Stimulated activated CD8-positive, alpha-beta memory T cell treated with anti-CD3 and anti-CD28 coated beads, Interleukin-7, amount 100 ng/mL, for 24 hours (primary cell): ENCODE data around the gene SEPTIN10.
"Not testable (repeated sequence)": the region's sequence is repeated elsewhere in the genome, so short reads cannot be mapped to it uniquely, and the experiment has no call there.

Experiments used
- DNase-seq: peaks from one replicate; pipeline ENCODE4 v3.0.0-alpha.2; 2020; ENCODE audit warnings: low read depth

Gene SEPTIN10

DNA sequence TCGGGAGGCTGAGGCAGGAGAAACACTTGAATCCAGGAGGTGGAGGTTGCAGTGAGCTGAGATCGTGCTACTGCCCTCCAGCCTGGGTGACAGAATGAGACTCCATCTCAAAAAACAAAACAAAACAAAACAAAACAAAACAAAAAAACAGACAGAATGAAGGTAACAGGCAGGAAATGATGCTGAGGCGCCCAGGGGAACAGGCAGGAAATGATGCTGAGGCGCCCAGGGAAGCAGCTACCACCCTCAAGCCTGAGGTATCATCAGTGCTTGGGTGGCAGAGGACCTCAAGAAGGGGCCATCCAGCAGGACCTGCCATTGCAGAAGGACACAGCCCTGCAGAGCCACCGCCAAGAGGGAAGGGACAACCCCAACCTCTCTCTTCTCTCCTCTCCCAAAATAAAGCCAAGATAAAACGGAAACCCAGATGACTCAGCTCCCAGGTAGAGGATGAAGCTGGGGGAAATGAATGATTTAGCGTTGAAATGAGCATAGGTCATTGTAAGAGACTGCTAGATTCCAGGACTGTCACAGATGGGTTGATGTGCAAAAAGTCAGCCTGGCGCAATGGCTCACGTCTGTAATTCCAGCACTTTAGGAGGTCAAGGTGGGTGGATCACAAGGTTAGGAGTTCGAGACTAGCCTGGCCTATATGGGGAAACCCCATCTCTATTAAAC lies 19.7 kb upstream of the SEPTIN10 start:
- DNase-seq = no peak

DNA sequence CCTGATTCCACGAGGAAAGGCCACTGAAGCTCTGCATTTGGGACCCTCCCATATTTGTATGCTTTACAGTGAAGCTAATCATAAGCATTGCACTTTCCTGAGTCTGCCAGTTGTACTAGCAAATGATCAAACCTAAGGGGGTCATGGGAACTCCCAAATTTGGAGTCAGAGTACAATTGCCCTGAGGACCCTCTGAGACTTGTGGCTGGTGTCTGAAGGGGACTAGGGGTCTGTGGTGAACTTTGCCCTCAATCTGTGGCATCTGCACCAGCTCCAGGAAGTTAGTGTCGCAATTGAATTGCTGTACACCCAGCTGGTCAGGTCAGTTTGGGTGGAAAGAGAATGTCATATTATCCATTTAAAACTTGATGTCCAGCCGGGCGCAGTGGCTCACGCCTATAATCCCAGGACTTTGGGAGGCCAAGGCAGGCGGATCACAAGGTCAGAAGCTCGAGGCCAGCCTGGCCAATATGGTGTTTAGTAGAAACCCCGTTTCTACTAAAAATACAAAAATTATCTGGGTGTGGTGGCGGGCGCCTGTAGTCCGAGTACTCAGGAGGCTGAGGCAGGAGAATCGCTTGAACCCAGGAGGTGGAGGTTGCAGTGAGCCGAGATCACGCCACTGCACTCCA lies 18.5 kb upstream of the SEPTIN10 start:
- DNase-seq = no peak

DNA sequence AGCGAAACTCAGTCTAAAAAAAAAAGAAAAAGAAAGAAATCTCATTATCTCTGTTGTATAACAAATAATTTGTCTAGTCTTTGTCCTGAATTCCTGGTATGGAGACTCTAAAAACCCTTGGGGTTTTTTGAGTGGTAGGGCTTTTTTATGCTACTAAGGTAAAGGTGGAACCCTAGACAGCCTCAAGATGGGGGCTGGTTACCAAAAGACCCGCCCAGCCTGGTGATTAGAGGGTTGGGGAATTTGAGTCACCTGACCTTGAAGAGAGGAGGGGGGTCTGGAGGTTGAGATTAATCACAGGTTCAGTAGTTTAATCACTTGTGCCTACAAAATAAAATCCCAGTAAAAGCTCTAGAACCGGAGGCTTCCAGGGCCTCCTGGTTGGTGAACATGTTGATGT lies 18.0 kb upstream of the SEPTIN10 start:
- DNase-seq = no peak

DNA sequence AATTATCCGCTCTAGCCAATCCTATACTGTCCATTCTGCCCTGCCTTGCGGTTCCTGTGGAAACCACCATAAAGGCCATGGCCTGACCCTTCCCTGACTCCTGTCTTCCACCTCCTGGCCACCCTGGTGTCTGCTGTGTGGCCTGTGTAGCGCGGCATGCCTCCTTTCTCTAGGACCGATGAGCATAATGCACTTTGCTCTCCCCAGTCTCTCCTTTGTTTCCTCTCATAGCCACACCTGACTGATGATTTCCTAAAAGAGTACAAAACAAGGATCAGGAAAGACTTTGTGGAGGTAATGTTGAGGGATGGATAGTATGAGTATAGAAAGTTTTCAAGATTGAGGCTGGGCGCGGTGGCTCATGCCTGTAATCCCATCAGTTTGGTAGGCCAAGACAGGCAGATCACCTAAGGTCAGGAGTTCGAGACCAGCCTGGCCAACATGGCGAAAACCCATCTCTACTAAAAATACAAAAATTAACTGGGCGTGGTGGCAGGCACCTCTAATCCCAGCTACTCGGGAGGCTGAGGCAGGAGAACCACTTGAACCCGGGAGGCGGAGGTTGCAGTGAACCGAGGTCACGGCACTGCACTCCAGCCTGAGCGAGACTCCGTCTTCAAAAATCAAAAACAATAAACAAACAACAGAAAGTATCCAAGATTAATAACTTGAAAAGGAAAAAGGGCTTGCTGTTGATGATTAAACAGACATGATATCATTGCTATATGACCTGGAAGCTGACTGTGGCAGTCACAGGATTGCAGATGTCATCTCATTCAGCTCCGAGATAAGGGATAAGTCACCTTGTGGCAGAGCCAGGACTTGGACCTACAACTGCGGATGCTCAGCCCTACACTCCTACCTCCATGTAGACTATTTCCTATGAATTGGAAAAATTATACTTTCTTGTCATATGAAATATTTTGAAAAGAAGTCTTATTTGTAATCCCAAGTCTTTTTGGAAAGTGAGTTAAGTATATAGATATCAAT lies 17.0 kb upstream of the SEPTIN10 start:
- DNase-seq = no peak

DNA sequence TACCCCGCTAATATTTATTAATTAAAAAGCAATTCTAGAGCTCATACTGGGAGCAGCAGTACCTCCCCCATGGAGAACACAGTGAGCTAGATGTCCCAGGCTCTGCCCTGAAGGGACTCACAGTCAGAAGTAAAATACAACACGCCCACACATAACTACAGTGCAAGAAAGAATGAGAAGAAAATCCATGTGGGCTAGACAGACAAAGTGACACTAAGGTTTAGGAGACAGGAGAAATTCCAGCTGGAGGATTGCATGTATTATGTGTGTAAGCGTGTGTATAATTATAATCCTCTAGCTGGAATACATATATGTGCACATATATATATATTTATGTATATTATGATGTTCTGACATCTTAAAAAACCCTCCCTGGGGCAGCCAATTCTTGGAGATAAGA lies 16.1 kb upstream of the SEPTIN10 start:
- DNase-seq = no peak

DNA sequence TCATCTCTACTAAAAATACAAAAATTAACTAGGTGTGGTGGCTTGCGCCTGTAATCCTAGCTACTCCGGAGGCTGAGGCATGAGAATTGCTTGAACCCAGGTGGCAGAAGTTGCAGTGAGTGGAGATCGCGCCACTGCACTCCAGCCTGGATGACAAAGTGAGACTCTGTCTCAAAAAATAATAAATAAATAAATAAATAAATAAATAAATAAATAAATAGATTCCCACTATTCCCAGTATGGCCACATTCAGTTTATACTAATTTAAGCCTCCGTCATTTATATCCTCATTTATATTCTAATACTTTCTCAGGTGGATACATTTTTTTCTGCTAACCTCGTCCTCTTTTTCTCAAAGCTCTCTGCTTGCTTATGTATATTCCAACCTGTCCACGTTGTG lies 14.6 kb upstream of the SEPTIN10 start:
- not testable (repeated sequence) for DNase-seq

DNA sequence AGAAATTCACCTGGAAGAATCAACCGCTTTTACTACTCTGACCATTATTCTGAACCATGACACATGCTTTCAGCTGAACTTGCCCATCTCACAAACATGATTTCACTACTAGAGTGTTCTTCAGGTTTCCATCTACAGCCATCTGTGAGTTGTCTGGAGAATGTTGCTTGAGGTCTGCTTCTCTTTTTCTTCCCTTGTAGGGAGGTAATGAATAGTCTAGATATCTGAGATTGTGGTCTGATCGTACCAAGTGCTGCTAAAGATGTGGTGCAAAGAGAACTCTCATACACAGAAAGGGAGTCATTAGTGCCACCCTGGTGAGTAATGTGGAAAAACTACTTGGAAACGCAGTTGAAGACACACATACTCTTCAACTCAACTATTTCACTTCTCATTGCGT lies 10.6 kb upstream of the SEPTIN10 start:
- no peak for DNase-seq

DNA sequence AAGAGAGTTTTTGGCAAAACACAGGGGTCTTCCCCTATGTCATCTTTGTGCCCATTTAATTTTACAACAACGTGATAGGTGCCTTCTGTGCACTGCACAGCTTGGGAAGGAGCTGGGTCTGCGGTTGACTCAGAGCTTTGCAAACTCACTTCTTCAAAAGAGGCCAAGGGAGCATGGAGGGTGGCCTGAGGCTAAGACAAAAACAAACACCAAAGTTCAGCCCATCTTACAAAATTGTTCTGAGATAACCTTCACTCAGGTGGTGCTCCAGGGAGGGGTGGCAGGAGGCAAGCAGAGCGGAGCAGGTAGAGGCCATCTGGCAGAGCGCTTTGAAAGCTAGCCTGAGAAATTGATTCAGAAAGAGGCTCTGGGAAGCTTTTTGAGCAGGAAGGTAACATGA lies 10.2 kb upstream of the SEPTIN10 start:
- DNase-seq = no peak

DNA sequence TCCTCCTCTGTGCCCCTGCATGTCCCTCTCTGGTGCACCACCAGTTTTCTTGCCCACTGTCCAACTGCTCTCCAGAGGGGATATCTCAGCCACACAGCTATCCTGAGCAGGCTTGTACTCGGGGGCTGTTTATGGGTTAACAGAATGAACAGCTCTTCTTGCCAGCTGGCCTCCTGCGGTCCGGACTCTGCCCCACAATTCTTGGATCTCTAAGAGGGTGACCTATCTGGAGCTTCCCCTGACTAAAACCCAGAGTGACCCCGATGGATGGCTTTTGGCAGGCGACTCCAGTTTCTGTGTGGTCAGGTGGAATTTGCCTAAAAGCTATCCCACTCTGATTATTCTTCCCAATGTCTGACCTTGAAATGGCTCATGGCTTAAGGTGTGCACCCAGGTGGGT lies 9.5 kb upstream of the SEPTIN10 start:
- DNase-seq = no peak

DNA sequence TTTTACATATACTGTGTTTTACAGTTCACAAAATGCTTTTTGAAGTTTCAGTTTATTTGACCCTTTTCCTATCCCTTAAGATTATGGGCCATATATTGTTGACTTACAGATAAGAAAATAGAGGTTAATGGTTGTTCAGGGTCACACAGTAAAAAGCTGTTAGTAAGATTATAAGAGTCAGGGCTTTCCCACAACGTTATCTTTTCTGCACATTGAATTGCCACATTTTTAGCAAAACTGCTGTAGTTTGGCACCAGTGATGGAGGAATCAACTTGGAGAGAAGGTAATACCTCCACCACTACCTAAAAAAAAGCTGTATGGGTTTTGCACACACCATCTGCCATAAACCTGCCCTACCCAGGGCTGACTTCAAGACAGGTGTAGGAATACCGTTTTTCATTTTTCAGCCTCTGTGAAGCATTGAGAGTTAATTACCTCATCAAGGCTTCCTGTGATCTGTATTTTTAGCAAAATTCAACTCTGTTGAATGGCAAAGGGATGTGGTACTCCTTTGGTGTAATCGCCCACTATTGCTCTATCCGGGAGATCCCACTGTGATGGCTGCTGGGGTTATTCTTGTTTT lies 5.4 kb upstream of the SEPTIN10 start:
- DNase-seq = no peak

DNA sequence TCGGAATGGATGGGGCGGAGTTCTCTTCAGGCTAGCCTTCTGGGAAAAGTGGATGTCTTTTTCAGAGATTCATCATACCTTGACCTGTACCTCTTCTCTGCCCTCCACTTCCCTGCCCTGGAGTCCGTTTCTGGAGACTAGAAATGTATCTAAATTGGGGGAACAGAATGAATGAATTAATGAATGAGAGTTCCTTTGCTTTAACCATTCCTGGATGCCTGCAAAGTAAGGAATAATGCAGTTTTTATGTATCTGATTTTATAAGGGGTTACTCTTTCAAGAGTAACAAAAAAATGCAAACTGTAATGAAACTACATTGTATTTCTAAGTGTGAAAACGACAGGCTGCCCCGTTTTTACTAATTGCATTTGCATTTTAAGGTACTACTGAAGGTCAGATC lies 2.4 kb upstream of the SEPTIN10 start:
- DNase-seq = no peak

DNA sequence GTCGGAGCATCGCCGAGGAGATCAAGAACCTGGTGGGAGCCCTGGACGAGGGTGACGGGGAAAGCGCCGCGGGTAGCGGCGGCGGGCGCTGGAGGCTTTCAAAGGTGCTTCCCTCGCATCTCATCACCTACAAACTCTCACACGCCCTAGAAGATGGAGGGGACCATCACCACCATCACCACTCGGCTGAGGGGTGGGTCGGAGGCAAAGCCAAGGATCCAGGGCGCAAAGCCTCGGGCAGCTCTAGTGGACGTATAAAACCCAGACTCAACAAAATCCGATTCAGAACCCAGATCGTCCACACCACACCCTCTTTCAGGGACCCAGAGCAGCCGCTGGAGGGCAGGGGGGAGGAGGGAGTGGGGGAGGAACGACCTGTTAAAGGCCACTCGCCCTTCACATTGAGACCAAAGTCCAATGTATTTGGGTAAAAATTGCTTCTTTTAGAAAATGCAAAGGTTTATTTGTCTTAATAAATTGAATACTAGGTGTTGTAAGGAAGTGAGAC lies 1.9 kb upstream of the SEPTIN10 start:
- DNase-seq = no peak

DNA sequence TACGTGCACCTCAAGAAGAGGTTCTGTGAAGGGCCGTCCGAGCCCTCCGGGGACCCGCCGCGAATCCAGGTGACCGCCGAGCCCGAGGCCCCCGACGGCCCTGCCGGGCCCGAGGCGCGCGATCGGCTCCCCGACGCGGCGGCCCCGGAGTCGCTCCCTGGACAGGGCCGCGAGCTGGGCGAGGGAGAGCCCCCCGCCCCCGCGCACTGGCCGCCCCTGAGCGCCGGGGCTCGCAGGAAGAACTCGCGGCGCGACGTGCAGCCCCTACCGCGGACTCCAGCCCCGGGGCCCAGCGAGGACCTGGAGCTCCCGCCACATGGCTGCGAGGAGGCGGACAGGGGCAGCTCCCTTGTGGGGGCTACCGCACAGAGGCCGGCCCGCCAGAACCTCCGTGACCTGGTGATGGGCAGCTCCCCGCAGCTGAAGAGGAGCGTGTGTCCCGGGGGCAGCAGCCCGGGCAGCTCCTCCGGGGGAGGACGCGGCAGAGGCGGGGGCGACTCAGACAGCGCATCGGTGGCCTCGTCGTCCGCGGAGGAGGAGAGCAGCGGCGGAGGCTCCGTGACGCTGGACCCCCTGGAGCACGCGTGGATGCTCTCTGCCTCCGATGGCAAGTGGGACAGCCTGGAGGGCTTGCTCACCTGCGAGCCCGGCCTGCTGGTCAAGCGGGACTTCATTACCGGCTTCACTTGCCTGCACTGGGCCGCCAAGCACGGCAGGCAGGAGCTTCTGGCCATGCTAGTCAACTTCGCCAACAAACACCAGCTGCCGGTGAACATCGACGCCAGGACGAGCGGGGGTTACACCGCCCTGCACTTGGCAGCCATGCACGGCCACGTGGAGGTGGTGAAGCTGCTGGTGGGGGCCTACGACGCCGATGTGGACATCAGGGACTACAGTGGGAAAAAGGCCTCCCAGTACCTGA lies 1.2 kb upstream of the SEPTIN10 start:
- no peak for DNase-seq

DNA sequence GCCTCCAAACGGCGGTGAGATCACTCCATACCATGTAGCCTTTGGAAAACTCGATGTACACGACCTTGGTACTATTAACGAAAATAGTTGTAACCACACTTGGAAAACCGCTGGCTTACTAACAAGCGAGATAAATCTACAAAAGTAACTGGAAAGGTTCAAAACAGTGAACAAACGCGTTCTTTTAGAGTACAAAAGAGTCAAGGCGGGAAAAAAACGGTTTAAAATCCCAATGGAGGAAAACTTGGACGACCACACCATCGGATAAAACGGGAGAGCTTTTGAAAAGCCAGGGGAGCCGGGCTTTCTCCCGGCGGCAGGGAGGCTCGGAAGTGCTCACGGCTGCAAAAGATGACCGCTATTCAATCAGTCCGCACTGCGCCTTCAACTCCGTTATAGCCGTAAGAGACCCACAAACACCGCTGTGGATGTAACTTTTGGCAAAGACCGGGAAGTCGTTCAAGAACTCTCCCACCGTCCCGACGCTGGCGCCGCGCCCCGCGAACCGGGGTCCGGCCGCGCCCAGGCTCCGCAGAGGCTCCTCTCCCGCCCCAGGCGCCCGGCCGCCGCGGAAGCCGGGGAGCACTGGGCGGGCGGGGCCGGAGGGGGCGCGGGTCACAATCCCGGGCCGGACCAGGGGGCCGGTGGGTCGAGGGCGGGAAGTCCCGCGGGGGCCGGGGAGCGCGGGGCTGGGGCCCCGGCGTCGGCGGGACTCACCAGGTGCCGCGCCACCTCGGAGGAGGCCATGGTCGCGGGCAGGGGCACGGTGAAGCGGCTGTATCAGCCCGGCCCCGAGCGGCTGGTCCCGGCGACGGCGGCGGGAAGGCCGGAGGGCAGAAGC lies 465 bp downstream of the SEPTIN10 start:
- DNase-seq = no peak

DNA sequence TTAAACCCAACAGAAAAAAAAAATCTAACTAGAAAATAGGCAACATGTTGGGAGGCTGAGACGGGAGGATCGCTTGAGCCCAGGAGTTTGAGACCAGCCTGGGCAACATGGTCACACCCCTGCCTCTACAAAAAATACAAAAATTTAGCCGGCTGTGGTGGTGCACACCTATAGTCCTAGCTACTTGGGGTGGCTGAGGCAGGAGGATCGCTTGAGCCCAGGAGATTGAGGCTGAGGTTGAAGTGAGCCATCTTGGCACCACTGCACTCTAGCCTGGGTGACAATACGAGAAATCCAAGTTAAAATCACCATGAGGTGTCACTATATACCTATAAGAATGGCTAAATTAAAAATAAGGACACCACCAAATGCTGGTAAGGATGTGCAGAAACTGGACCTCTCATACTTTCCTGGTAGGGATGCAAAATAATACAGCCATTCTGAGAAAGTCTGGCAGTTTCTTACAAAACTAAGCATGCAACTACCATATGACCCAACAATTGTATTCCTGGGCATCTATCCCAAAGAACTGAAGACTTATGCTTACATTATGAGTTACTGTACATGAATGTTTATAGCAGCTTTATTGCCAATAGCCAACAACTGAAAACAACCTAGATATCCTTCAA lies 2.2 kb downstream of the SEPTIN10 start:
- no peak for DNase-seq

DNA sequence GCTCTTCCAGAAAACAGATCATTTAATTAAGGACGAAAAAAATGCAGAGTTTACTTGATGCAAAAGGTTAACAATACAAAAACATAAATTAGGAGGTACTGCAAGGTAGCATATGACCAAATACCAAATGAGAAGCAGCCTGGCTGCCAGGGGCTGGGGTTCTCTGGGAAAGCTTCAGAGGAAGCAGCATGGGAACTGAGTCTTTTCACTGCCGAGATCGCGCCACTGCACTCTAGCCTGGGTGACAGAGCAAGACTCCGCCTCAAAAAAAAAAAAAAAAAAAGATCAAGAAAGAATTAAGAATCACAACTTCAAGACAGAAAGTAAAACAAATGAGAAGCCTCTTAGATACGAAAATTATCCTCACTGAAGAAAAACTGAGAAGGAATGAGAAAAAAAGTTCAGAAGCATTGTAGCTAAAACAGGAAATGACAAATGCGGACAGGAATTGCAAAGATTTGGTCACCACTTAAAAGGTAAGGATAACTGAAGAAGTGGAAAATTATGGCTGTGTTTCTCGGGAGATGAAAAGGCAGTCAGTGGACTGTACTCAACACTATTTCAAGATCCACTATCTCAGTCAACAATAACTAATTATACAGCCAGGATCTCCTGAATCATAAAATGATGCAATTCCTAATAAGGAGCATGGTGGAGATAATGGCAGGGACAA lies 4.3 kb downstream of the SEPTIN10 start:
- no peak for DNase-seq

DNA sequence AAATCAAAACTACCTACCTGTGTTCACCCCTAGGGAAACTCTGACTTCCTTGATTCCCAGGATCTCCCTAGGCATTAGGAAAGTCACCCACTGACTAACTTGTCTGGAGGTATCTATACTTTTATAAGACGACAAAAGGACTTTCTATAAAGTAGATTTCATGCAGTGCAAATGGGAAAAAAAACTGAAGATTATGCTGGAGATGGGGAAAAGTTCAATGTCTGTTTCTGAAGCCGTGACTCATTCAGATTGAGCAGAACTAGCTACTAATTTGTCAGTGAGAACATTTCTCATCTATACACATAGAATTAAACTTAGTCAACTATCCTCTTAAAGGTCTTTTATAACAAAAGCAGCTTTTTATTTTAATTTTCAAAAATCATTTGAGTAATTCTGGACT lies 6.0 kb downstream of the SEPTIN10 start:
- no peak for DNase-seq

DNA sequence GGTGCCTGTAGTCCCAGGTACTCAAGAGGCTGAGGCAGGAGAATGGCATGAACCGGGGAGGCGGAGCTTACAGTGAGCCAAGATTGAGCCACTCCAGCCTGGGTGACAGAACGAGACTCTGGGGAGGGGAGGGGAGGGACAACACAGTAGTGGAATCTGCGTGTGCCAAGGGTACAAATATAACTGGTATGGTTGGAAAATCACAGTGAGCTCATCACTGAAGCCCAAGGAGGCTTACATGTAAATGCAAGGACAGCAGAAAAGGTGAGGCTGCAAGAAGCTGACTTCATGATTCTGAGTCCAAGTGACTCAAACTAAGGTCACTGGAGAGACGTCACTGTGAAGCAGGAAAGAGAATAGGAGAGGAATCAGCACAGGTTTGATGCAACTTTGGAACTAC lies 9.2 kb downstream of the SEPTIN10 start:
- no peak for DNase-seq

DNA sequence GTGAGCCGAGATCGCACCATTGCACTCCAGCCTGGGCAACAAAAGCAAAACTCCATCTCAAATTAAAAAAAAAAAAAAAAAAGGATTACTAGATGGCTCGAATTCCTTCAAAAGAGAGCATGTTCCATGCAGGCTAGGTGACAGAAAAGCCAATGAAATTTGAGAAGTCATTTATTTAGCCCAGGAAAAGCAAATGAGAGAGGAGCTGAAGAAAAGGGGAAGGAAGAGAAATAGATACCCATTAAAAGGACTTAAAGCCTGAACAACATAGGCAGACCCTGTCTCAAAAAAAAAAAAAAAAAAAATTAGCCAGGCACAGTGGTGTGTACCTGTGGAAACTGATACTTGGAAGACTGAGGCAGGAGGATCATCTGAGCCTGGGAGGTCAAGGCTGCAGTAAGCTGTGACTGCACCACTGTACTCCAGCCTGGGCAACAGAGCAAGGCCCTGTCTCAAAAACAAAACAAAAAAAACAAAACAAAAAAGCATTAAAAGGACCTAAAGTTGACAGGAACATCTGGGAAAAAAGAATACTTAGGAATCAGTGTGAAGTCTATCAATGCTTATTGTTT lies 11.1 kb downstream of the SEPTIN10 start:
- no peak for DNase-seq
